HL-60/S4 (cell line): ENCODE results near the gene CDHR1.
"Not testable (repeated sequence)": the region's sequence is repeated elsewhere in the genome, so short reads cannot be mapped to it uniquely, and the experiment has no call there.

Experiments used
- in situ Hi-C: fragments of 300-500 bp; cut with MboI; formaldehyde crosslinking; loops from 2 replicates; pipeline ENCODE4 v1.14.3; 2022; ENCODE audit warnings: low sequenced_read_pairs

The CDHR1 gene

DNA sequence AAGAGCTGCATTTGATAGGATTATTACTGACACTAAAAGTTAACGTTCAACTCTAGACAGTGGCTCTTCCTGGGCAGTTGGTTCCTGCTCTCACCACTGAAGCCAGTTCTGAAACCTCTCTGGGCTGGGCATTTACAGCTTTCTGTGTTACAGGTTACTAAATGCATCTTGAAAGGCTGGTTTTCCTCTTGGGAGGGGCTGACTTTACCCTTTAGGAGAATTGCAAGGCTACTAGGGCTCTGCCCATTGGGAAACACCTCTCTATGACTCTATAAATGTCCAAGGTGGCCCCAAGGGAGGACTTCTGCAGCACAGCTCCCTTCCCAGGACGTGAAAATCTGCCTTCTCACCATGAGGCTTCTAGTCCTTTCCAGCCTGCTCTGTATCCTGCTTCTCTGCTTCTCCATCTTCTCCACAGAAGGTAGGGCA lies 20.8 kb upstream of the CDHR1 start, which contains the start of gene GPR15LG:
TSS of gene GPR15LG (plus strand) at position 301 of the 429 bp plus-strand sequence. CDS start at position 352, 51 bp downstream.
- in situ Hi-C loops: no loop called here

DNA sequence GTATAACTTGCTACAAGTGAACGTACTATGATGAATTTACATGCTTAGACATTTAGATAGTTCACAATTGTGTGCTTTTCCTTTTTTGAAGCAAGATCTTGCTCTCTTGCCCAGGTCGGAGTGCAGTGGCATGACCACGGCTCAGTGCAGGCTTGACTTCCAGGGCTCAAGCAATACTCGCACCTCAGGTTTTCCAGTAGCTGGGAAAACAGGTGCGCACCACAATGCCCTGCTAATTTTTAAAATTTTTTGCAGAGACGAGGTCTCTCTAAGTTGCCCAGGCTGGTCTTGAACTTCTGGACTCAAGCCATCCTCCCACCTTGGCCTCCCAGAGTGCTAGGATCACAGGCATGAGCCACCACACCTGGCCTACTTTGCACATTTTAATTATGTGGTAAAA lies 18.9 kb upstream of the CDHR1 start:
- in situ Hi-C loops: no loop called here

DNA sequence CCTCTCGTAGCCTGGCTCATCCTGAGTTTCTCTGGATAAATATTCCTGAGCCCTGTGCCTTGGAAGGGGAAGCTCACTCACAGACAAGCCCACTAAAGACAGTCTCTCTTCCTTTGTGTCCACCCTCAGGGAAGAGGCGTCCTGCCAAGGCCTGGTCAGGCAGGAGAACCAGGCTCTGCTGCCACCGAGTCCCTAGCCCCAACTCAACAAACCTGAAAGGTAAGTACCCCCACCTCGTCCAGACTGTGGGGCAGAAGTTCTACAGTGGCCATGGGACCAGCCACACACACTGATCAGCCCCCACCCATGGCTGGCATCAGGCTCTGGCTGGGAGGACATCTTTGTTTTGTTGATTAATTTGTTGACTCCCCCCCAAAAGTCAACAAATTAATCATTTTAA lies 18.0 kb upstream of the CDHR1 start:
- in situ Hi-C loops: no loop called here

DNA sequence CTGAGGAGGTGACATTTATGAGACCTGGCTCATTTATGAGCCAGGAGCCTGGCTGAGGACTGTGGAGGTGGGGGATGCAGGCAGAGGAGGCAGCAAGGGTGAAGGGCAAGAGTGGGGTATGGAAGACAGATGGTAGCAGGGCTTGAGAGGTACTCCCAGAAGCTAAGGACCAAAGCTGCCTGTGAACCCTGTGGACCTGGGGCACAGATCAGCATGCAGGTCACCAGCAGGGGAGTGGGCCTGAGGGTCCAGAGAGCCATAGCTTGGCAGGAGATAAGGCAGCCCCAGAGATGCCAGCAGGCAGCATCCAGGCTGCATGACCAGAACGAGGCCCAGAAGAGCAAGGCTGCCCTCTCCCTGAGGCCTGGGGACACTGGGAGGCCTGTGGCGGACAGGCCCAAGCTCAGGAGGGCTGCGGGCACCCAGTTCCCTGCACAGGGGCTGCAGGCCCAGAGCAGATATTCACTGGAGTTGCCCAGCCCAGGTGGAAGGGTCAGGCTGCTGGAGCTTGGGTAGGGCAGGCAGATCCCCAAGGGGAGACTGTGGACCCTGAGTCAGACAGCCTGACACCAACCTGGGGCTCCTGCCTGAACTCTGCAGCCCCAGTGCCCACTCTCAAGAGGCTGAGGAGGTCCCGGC lies 17.4 kb upstream of the CDHR1 start:
- in situ Hi-C loops: no loop called here

DNA sequence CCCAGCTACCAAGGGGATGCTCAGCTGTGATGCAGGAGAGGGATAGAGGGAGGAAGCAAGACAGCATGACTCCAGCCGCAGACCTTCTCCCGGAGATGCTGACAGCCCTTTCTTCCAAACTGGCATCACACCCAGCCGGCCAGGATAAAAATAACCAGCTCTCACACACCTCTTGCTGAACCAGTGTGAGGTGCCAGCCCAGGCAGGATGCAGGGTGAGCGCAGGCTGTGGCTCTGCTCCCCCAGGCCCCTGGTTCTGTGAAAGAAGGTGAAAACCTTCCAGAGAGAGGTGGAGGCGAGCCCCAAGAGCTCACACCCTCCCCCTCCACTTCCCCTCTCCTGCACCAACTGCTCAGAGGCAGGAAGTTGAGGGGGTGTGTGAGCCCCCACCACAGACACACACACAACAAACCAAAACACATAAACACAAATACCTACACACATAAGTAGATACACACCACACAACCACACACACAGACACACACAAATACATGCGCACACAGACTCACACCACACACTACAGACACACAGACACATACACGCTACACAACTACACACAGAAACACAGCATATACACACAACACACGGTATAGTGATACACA lies 16.7 kb upstream of the CDHR1 start:
- in situ Hi-C loops: no loop called here

DNA sequence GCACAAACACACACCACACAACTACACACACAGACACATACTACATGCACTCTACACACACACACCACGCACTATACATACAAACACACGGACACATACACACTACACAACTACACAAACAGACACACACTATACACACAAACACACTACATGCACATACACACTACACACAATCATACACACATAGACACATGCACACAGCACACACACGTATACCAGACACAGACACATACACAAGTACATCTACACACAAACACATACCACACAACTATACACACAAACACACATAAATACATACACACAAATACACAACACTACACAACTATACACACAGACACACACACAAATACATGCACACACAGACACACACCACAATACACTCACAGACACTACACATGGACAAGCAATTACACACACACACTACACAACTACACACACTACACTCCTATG lies 16.2 kb upstream of the CDHR1 start:
- in situ Hi-C loops: no loop called here

DNA sequence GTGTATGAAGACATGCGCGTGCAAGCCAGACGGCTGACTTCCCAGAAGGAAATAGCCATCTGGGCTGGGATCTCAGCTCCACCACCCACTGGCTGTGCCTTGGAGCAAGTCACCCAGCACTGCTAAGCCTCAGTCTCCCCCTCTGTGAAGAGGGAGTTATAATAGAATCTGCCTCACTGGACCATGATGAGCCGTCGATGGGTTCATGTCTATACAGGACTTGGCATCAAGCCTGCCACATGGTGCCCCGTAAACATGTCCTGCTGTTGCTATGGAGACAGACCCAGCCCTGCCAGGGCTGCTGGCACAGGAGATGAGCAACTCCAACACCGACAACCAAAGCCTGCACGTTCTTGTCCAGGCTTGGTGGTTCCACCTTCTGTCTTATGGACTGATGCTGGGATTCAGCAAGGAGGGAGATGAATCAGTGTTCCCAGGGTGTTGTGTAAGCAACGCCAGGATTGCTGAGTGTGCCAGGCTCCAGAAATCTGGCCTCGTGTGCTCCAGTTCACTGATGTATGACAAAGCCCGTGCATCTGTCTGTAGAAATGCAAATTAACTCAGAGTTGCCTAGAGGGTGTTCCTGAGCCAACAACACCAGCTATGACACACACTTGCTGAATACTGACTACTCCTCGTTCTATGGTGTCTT lies 15.2 kb upstream of the CDHR1 start:
- in situ Hi-C loops: no loop called here

DNA sequence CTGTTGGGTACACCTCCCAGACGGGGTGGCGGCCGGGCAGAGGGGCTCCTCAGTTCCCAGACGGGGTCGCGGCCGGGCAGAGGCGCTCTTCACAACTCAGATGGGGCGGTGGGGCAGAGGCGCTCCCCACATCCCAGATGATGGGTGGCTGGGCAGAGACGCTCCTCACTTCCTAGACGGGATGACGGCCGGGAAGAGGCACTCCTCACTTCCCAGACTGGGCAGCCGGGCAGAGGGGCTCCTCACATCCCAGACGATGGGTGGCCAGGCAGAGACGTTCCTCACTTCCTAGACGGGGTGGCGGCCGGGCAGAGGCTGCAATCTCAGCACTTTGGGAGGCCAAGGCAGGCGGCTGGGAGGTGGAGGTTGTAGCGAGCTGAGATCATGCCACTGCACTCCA lies 14.0 kb upstream of the CDHR1 start:
- in situ Hi-C loops: not testable (repeated sequence)

DNA sequence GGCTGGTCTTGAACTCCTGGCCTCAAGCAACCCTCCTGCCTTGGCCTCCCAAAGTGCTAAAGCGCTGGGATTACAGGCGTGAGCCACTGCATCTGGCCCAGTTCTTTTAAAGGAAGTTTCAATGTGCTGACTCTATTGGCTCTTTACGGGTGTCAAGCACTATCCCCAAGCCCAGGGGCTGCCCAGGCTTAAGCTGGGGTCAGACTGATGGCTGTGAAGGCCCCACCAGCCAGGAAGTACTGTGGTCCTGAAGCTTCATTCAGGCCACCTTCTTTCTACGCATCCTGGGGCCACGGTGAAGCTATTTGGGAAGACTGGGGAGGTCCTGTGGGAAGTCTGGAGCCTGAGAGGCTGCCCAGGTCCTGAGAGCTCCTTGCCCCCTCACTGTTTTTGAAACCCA lies 12.7 kb upstream of the CDHR1 start:
- in situ Hi-C loops: no loop called here

DNA sequence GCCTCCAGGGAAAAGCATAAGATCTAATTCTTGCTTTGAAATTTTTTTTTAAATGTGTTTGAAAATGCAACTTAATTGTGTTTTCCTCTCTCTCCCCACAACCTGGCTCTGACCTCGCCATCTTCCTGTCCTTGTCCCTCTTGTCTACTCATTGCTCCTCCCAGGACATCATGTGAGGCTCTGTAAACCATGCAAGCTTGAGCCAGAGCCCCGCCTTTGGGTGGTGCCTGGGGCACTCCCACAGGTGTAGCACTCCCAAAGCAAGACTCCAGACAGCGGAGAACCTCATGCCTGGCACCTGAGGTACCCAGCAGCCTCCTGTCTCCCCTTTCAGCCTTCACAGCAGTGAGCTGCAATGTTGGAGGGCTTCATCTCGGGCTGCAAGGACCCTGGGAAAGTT lies 9.8 kb upstream of the CDHR1 start:
- in situ Hi-C loops: no loop called here

DNA sequence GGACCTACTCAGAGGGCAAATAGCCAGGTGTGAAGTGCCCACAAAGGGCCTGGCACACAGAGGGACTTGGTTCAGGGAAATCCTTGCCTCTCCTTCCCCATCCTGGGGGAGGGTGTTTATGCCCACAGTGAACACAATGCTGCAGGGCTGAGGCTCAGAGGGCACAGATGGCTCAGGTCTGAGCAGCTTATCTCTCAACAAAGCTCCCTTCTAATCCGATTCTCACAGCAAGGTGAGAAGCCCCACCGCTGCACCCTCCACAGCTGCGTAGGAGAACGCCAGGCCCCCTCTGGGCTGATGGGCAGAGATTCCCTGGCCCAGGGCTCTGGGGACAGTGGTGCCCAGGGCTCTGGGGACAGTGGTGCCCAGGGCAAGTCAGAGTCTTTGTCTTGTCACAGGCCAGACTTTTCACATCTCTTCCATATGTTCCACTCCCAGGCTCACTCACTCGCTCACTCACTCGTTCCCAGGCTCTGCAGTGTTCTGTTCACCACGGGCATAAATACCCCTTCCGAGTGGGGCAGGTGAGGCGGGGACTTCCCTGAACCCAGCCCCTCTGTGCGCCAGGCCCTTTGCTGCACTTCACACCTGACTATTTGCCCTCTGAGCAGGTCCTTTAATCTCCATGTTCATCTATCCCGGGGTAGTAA lies 8.7 kb upstream of the CDHR1 start:
- in situ Hi-C loops: no loop called here

DNA sequence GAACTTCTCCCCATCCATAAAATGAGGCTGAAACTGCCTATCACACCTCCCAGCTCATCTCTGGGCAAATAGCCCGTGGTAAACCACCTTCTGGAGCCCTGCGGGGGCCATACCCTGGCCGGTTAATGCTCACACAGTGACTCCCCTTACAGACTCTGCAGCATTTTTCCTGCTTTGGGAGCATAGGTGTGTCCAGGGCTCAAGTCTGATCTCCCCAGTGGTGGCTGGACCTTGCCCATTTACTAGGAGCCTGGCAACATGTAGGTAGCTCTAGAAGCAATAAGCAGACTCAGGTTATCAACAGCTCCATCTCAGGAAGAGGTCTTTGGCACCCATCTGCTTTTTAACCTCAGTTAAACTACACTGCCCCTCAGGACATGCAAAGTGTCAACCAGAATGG lies 5.5 kb upstream of the CDHR1 start:
- in situ Hi-C loops: no loop called here

DNA sequence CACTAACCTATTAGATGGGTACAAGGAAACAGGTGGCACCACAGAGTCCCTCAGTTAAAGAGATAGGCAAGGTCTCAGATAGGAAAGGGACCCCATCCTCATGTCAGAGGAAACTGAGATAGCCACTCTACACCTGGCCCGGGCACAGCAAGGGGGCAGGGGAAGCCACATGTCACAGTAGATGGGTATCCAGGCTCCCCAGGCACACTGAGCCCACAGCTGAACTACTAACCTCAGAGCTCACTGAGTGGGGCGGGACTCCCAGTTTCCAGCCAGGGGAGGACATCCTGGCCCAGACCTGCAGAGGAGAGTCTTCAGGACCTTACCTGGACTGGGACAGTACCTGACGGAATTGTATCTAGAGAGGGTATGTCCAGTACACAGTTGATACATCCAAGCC lies 3.7 kb upstream of the CDHR1 start:
- in situ Hi-C loops: no loop called here

DNA sequence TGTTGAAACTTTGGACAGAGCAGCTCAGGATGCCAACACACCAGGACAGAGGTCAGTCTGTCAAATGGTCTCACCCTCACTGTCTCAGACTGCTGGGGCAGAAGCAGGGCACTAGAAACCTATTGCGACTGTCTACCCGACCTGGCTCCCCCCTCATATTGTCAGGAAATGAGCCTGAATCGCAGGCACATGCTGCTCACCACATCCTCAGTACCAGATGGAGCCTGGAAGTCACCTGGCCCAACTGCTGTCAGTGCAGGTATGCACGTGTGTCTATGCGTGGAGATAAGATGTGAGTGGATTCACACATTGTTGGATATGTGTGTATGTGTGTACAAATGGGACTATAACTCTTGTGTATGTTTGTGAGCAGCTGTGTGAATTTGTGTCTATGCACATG lies 3.2 kb upstream of the CDHR1 start:
- in situ Hi-C loops: no loop called here

DNA sequence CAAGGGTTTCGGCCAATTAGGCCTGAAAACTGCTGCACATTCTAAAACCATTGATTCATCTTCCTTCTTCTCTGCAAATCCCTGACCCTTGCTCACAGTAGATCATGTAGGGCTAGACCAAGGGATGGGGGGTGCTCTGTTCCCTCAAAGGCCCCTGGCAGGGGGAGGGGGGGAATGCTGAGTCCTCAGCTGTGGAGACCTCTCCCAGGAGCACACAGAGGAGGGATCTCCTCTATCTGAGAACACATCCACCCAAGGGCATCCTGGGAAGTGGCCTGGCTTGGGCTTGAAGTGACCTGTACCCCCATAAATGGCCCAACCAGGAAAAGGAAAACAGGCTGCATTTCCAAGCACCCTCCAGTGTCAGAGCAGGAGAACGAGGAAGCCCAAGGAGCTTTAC lies 1.0 kb upstream of the CDHR1 start:
- in situ Hi-C loops: no loop called here

DNA sequence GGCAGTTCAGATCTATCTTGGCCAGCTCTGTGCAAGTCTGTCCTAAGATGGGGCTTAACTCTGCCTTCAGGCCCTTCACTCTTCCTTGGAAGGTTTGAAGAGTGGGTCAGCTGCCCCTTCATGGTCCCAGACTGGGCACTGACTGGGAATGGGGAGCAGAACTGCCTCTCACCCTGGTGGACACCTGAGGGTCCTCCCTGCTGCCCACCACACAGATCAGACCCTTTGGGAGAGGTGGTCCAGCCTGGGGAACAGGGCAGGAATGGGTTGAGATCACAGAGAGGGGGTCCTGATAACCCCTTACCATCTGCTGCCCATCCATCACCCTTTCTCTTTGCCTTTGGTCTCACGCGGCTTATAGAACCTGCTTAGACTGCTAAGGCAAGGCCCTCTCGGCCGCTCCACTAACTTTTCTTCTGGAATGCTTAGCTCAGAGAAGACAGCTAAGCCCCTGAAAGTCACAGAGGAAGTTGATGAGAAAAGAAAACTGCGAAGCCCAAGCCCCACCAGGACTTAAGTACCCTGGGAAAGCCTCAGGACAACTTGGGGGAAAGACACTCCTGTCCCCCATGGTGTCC lies 402 bp upstream of the CDHR1 start:
- in situ Hi-C loops: no loop called here

DNA sequence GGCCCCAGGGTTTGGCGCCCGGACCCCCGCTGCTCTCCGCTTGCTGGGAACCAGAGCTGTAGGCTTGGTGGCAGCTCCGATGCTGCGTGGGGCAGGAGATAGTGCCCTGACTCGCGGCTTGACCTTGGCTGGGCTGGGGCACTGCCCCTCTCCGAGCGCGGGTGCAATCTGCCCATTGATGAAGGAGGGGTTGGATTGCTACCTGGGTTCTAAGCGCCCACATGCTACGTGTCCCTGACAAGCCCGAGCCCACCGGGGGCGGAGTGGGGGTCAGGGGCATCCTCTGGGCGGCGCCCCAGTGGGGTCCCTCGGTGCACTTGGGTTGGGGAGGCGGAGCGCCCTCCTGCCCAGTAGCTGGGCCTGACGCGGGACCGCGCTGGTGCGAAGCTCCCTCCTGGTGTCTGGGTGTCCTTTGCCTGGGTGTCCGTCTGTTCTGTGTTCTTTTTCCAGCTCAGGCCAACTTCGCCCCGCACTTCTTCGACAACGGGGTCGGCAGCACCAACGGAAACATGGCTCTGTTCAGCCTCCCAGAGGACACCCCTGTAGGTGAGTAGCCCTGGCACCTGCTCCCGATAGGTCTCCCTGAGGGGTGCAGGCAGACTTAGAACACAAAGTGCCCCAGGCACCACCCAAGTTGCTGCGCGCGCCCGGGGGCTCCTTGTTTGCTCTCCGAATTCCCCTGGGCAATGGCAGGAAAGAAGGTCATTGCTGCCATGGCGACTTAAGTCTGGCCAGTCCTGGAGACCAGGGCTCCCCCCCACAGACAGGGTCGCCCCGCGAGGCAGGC lies 900 bp downstream of the CDHR1 start:
- in situ Hi-C loops: no loop called here

DNA sequence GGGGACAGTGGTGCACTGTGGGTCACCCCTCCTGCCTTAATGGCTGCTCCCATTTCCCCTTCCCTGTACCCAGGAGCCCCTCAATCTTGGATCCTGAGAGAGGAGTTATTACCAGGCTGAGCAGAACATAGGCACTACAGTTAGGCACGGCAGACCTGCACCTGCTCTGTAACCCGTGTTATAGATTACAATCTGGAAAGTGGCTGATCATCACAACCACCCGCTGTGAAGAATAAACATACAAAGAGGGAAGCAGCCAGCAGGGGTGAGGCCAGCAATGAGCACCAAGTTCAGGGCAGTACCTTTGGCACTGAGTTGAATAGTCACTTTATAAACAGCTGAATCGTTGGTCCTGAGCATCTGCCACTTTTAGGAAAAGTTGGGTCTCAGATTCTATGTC lies 1.7 kb downstream of the CDHR1 start:
- in situ Hi-C loops: no loop called here

DNA sequence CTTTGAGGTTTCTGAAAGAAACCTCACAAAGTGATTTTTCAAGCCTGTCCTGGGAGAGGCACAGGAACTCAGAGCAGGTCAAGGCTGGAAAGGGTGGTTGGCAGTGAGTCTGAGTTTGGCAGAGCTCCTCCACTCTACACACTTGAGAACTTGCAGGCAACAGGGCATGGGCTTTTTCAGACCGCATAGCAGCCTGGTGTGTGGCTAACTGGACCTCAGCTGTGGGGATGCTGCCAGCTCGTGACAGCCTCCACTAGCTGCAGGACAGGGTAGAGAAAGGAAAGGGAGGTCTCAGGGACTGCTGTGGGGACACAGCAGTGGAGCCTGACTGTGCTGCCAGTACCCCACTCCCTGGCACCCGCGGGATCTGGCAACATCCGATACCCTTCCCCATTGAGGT lies 2.6 kb downstream of the CDHR1 start:
- in situ Hi-C loops: no loop called here

DNA sequence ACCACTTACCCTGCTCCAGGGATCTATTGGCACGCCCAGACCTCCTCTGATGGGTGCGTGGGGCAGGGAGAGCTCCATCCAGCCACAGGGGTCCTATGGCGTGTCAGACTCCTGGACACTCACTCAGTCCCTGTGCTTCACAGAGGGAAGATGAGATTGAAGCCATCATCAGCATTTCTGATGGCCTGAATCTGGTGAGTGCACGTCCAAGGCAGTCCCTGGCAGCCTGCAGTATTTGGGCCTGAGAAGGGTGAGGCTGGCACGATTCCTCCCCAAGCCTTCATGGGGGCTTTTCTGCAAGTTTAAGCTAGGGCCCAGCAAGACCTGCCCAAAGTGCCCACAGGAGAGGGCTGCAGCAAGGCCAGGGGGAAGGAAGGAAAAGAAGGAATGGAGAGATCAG lies 3.3 kb downstream of the CDHR1 start:
- in situ Hi-C loops: no loop called here
